ENCODE results near the gene C1orf146.

DNA sequence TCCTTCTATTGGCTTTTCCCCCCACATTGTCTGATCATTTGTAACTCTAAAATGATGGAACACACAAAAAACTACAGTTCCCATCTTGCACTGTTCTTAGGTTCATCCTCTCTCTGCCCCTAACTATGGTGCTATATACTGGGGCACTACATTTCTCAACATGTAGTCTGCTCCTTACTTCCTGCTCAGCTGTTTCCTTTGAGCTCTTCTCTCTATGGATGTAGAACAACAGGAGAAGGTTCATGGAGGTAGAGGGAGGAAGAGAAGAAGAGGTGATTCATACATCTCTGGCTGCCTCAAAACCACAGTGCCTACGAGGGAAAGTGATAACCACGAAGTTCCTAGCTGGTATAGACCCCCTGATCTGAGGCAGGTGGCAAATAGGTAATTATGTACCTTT lies 7.0 kb upstream of the C1orf146 start:
- TF ChIP-seq CTCF (IDR thresholded peaks at IDR 0.05; ENCODE audit: low read length): no peak
- no peak for TF ChIP-seq EZH2 (IDR thresholded peaks at IDR 0.05; ENCODE audit: borderline replicate concordance, low read length)

Measured in OCI-LY1 (cell line).